Measurements from ENCODE around the gene CYP24A1.
"Not testable (repeated sequence)": the region's sequence is repeated elsewhere in the genome, so short reads cannot be mapped to it uniquely, and the experiment has no call there.

Gene CYP24A1

DNA sequence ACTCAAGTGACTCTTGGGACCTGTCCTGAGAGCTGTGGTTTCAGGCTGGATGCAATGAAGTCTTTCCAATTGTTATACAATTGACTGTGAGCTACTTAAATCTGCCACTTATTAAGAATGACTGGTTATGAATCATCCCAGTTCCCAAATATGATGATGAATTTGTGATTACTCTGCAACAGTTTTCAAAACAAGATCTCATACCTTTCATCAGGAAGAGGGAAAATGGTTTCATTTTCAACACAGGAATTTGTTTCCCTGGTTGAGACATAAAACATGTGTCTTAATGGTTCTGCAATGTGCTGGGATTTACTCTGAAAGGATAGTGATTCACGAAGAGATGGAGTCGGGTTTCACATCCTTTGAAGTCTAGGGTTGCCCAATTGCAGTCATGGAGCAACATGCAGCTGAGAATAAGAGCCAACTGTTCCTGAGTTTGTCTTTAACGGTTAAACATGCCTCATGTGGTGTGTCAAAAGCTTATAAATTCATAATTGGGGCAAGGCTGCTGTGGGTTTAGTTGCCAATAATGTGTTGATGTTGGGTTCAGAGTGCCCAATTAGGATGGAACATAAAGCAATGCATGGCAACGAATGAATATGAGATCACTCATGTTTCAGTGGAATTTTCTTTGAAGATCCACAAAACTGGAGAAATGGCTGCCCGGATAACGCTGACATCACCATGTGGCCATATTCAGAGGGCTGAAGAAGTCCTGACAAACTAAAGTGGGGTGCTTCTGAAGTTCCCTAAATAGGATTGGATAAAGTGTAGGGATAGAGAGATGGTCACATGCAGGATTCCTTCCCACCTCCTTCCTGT, 41.0 kb downstream of the CYP24A1 start:
- DNase-seq (ENCODE audit: low read depth) = no peak

DNA sequence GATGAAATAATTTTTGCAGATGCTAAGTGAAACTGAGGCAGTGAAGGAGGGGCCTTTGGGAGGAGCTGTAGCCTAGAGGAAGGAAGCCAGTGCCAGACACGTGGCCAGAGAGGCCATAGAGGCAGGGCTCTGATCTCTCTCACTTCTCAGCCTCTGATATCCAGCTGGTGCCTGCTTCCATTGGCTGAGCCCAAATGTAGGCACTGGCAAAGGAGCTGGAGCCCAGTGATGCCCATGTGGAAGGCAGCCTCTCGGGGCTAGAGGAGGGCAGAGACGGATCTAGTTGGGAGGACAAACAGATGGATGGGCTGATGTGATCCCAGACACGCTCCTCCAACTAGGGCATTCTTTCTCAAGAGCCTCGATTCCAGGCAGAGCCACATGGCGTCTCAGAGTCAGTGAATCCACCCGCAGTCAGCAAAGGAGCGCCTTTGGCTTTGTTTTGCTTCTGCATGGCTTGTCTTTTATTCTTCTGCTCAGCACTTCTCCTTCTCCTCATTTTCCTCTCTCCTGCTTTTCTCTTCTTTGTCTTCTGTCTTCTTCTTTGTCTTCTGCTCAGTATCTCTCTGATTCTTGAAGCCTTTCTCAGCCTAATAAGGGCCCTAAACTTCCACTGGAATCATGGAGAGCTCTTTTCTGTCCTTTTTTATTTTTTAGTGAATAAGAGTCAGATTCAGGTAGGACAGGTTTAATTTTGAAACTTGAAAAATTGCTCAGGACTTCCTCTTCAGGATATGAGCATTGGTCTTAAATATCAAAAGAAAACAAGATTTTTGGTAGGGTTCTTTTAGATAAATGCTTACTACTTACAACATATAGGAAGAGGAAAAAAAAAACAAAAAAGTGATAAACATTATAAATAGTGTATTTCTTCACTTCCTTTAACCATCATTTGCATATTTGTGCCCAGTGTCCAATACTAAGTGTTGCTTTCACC, 41.8 kb downstream of the CYP24A1 start:
- DNase-seq (ENCODE audit: low read depth) = no peak

DNA sequence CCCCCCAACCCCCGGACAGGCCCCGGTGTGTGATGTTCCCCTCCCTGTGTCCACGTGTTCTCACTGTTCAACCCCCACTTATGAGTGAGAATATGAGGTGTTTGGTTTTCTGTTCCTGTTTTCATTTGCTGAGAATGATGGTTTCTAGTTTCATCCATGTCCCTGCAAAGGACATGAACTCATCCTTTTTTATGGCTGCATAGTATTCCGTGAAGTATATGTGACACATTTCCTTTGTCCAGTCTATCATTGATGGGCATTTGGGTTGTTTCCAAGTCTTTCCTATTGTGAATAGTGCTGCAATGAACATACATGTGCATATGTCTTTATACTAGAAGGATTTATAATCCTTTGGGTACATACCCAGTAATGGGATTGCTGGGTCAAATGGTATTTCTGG, 42.7 kb downstream of the CYP24A1 start:
- not testable (repeated sequence) for DNase-seq (ENCODE audit: low read depth)

DNA sequence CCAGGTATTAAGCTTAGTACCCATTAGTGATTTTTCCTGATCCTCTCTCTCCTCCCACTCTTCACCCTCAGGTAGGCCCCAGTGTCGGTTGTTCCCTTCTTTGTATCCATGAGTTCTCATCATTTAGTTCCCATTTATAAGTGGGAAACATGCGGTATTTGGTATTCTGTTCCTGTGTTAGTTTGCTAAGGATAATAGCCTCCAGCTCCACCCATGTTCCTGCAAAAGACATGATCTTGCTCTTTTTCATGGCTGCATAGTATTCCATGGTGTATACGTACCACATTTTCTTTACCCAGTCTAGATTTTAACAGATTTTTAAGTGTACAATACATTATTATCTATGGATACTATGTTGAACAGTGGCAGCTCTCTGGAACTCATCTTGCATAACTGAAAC, 44.4 kb downstream of the CYP24A1 start:
- no peak for DNase-seq (ENCODE audit: low read depth)

DNA sequence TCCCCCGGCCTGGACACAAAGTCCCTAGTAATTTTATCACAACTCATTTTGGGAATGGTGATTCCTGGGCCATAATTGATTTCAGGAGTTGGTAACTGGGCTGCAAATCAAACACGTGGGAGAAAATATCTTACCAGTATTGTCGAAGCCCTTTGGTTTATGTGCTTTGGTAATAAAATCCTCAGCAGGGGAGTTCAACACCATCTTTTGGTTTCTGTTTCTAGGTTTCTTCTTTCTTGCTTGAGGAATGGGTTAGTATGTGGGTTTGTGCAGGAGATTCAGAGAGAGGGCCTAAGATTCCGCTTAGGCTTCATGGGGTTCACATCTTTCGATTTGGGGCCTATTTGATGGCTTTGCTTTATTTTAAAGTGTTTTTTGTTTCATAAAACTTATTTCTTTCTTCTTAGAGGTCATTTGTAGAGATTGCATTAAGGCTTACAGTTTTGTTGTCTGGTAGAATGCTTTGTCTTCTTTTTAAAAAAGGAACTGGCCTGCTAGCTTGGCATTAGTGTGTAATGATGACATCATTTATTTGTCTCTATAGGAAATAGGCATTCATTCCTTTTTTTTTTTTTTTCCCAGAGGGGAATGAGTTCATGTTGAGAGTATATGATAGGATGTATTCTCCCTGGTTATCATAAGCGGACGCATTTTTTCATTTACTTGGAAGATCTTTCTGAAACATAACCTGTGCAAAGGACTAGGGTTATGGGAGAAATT, 45.8 kb downstream of the CYP24A1 start:
- no peak for DNase-seq (ENCODE audit: low read depth)

DNA sequence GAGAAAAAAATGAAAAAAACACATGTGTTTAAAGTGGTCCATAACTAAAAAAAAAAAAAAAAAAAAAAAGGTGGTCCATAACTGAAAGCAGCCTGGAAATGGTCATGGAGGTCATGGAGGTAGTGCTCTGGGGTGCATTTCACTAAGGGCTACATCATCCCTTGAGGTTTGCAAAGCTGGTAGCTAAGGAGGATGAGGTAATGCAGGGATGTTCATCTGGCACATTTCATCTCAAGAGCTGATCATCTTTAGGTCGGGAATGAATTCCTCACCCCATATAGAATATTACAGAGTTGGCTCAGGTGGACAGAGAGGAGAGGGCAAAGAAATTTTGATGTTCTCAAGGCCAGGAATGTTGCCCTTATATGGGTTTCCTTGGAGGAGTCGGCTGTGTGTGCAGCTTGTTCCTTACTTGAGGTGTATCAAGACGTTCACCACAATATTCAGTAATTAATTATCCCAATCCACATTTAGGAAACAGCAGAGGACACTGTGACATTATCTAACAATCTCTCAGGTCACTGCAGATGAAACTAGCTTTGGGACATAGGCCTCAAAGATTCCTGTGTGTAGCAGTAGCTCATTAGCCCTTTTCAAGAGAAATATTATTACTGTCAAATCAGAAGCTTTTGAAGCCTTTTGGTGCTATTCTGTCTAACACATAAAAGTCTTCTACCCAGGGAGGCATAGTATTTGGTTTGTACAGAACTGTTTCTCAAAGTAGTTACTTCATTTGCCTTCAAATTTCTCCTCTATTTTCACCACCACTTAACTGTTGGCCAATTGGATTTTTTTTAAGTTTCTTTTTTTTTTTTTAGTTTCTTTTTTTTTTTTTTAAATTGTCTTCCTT, 46.8 kb downstream of the CYP24A1 start:
- no peak for DNase-seq (ENCODE audit: low read depth)

DNA sequence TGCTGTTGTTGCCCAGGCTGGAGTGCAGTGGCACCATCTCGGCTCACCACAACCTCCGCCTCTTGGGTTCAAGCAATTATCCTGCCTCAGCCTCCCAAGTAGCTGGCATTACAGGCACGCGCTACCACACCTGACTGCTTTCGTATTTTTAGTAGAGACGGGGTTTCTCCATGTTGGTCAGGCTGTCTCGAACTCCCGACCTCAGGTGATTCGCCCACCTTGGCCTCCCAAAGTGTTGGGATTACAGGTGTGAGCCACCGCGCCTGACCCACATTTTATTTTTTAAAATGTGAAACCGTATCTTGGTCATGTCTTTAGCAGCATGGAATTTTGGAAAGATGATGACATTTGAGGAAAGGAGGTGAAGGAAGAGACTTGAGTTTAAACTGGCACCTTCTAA, 47.5 kb downstream of the CYP24A1 start:
- DNase-seq (ENCODE audit: low read depth) = not testable (repeated sequence)

DNA sequence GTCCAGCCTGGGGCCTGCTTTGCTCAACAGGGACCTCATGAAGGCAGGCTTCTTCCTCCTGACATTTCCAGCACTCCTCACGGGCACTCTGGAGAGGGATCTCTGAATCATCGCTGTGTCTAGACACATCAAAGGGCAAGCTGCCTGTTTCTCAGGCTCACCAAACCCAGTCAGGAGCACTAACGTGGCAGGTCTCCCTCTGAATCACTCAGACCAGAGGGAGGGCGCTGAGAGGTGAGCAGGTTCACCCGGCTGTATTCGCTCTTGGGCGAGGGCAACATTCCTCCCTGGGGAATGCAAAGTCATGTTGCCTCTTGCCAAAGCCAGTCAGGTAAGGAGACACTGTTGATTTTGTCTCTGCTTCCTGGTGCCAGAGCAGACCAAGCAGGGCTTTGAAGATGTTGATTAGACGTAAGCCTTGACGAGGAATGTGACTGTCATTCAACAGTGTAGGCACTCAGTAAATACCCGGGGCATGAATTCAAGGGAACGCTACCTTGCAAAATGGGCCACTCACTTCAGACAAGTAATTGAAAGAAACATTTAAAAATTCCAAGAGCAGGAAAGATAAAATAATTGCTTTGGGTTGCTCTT, 50.1 kb downstream of the CYP24A1 start:
- no peak for DNase-seq (ENCODE audit: low read depth)

DNA sequence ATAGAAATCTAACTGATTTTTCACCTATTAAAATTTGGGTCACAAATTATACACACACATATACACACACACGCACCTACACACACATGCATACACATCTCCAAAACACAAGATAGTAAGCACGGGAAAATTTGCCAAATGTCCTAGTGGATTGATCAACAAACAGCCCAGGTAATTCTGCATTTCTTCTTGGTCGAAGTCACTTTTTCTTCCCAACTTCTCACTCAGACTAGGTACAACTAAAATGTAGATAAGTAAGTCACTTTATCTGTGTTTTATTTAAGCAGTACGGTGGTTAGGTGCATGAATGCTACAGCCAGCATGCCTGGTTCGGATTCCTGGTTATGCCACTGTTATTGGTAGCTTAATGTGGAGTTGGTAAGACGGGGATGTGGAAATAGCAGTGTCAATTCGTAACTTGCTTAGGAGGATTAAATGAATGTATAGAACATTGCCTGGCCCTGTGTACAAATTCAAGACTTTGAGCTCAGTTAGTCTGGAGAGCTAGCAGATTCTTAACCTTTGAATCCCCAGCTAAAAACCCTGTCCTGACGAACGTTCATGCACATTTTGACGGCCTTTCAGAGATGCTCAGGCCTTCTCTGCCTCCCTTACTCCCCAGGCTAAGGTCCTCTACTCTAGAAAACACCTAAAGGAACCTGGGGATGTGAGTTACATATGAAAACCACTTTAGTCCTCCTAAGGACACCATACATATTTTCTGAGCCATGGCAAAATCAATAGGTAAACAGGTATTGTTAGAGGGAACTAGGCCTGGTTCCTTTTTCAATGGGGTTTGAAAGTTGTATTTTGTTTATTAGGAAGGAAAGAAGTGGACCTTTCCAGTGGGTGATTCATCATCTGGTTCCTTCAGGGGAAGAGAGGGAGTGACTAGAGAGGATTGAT, 50.9 kb downstream of the CYP24A1 start:
- no peak for DNase-seq (ENCODE audit: low read depth)

DNA sequence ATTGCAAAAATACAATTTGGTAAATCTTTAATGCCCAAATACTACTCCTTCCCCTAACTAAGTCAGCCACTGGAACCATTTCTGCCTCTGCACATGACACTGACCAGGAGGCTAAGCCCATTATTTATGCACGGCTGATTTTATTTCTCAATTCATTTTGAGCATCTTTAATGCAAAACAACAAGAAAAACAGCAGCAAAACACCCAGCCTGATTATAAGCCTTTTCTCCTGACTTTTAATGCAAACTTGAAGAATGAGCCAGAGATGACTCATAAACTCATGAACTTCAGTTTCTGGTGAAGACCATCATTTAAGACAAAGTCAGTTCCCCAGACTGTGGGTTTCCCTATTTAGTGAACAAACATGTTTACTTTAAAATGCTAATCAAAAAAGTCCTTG, 51.6 kb downstream of the CYP24A1 start:
- DNase-seq (ENCODE audit: low read depth) = no peak

DNA sequence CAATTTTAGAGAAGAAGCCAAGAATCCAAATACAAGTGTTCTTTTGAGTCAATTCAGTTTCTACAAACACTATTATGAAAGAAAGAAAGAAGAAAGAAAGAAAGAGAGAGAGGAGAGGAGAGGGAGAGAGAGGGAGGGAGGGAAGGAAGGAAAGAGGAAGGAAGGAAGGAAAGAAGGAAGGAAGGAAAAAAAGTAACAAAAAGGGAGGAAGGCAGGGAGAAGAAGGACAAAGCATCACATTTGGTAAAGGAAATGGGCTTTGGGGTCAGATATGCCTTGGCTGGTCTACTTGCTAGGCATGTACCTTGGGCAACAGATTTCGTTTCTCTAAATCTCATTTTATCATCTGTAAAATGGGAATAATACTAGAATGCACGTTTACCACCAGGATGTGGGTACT, 54.0 kb downstream of the CYP24A1 start:
- no peak for DNase-seq (ENCODE audit: low read depth)

DNA sequence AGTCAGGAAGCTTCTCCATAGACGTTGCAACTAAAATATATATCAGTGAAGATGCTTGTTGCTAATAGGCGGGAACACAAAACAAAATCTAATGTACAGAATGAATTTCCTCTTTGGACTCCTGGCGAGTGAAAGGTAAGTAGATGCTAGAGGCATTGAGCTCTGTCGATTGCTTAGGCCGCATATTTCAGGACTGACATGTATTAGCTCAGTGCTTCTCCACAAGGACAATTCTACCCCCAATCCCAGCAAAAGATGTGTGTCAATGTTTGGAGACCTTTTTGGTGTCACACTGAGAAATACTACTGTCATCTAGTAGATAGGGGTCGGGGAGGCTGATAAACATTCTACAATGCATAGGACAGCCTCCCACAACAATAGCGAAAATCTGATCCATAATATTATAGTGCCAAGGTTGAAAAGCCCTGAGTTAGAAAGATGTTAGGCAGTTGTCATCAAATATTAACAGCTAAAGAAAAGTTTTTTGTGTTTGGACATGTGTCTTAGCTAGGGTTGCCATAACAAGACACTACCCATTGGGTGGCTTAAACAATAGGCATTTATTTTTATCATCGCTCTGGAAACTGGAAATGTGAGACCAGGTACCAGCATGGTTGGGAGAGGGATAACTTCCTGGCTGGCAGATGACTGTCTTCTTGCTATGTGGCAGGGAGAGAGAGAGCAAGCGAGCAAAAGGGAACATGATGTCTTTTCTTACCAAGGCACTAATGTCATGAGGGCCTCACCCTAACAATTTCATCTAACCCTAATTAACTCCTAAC, 55.4 kb downstream of the CYP24A1 start:
- no peak for DNase-seq (ENCODE audit: low read depth)

DNA sequence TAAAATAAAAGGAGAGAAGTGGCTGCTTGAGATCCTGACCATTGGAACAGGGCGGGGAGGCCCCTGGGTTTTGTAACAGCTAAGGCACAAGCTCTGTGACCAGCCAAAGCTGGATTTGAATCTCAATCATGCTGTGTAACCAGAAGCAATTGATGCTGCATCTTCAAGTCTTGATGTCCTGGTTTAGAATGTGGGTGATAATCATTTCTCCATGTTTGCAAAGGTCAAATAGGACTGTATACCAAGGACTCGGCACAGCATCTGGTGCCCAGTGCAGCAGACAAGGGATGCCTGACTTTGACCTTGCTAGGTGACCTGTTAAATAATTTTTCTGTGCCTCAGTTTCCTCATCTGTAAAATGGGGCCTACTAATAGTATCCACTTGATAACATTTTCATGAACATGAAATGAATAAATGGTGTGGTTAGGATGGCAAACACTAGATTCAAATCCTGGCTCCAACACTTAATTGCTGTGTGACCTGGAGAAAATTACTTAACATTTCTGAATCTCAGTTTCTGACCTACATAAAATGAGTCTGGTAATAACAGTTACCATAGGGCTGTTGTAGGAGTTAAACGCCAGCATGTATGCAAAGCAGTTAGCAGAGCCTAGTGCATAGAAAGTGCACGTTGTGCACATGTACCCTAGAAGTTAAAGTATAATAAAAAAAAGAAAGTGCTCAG, 57.1 kb downstream of the CYP24A1 start:
- no peak for DNase-seq (ENCODE audit: low read depth)

DNA sequence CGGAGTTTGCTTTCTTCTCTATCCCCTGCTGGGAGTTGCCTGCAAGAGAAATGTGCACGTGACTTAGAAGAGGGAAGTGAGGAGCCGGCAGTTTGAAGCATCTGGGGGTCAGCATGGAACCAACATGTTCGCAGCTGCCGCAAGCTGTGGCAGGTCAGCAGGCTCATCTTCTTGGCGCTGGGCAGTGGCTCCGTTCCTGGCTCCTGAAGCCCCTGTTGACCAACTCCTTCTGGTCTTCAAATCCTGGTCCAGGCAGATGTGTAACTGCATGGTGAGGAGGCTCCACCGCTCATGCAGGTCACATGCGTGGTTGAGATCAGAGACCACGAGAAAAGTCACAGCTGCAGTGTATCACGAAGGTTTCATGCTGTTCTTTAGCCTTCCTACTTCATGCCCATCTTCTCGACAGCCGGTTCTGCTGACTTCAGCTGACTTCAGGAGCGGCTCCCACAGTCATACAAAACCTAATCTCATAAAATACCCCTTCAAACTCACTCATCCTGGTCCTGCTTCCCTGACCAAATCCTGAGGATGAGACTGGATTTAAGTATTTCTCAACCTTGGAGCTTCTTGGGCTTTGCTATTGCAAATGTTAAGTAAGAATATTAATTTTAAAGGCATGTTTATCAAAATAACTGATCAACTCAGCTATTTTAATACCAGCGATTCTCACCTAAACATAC, 58.5 kb downstream of the CYP24A1 start:
- no peak for DNase-seq (ENCODE audit: low read depth)

DNA sequence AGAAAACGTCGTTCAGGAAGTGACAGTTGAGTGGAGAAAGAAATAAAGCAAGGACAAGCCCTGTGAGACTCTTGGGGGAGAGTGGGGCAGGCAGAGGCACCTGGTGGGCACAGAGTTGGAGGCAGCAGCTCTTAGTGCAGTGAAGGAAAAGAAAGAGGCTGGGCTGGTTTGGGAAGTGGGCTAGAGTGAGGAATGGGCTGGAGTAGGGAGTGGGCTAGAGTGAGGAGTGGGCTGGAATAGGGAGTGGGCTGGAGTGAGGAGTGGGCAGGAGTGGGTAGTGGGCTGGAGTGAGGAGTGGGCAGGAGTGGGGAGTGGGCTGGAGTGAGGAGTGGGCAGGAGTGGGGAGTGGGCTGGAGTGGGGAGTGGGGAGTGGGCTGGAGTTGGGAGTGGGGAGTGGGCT, 59.7 kb downstream of the CYP24A1 start:
- DNase-seq (ENCODE audit: low read depth) = no peak

DNA sequence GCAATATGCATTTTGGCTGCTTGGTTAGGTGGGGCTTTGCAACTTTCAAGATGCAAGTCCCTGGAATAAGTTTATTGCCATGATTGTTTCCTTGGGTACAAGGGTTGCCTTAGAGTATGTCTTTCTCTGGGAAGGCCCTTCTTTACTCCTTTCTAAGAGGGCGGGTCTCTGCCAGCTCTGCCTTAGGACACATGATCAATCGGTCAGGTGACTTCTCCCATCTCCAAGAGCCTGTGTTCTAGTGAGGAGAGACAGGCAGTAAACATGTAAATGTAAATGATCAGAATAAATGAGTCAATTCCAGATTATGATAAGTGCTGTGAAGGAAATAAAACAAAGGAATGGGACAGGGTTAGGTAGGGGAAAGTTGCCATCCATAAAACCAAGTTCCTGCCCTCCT, 60.2 kb downstream of the CYP24A1 start:
- no peak for DNase-seq (ENCODE audit: low read depth)

DNA sequence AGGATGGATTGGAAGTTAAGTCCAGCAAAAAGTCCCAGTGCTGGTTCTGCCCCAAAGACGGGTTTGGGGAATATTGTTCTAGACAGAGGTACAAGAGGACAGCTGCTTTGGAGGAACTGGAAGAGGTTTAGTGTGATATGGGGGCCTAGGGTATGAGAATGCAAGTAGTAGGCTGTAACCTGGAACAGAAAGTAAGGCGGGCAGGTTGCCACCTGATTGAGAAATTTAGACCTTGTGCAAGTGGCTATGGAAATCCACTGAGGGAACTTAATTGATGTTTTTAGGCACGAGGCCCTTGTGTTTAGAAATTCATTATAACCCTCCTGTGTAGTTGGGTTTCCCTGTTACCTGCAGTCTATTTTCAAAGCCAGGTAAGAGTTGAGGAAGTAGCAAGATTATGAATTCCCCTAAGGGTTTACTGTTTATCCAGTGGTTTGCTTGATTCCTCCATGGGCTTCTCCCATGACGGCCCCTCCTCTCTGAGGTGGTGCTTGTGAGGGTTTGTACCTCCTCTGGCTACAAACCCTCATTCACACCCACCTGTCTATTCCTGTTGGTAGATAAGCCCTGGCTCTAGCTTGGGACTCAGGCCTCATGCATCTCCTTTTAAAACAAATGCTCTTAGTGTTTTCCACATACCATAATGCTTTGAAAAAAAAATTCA, 61.4 kb downstream of the CYP24A1 start:
- DNase-seq (ENCODE audit: low read depth) = no peak

DNA sequence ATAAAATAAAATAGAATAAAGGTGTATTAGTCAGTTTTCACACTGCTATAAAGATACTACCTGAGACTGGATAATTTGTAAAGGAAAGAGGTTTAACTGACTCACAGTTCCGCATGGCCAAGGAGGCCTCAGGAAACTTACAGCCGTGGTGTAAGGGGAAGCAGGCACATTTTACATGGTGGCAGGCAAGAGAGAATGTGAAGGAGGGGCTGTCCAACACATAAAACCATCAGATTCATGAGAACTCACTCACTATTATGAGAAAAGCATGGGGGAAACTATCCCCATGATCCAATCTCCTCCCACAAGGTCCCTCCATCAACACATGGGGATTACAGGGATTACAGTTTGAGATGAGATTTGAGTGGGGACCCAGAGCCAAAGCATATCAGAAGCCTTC, 62.3 kb downstream of the CYP24A1 start:
- no peak for DNase-seq (ENCODE audit: low read depth)
